GM18505 (cell line): ENCODE results near the gene GPALPP1.
"Not testable (repeated sequence)": the region's sequence is repeated elsewhere in the genome, so short reads cannot be mapped to it uniquely, and the experiment has no call there.

Experiments used
- ATAC-seq: cut with Tn5 transposase; IDR thresholded peaks from one replicate; pipeline ENCODE4 v1.9.1; 2021; ENCODE audit not compliant: unreplicated experiment
- POLR2A ChIP-seq: IDR thresholded peaks from 4 replicates; pipeline ENCODE4 v1.6.1; 2011; ENCODE audit warnings: borderline replicate concordance; ENCODE audit not compliant: insufficient read depth, insufficient read length; ENCODE audit errors: extremely low read depth

The GPALPP1 gene

GRCh38 chr13:45063261-45063860 lies 74.0 kb downstream of the GPALPP1 start:
- no peak for TF ChIP-seq POLR2A
- ATAC-seq, result no peak

GRCh38 chr13:45063889-45064288 lies 74.6 kb downstream of the GPALPP1 start:
- not testable (repeated sequence) for ATAC-seq

GRCh38 chr13:45064889-45065288 lies 75.6 kb downstream of the GPALPP1 start:
- no peak for ATAC-seq
- no peak for TF ChIP-seq POLR2A

GRCh38 chr13:45068036-45069001 lies 79.0 kb downstream of the GPALPP1 start:
- no peak for ATAC-seq
- no peak for TF ChIP-seq POLR2A

- no peak for ATAC-seq
- TF ChIP-seq POLR2A, result no peak
Observed at GRCh38 chr13:45073809-45074208, 84.5 kb downstream of the GPALPP1 start.

- no peak for ATAC-seq
- no peak for TF ChIP-seq POLR2A
Observed at GRCh38 chr13:45074721-45075120, 85.4 kb downstream of the GPALPP1 start.

GRCh38 chr13:45078003-45078402 lies 88.7 kb downstream of the GPALPP1 start:
- no peak for TF ChIP-seq POLR2A
- ATAC-seq, result no peak
